BLaER1 treated with 17β-estradiol and CSF1 and Interleukin-3, amounts not matched to agents 10 nM and 100 nM (cell line): Measurements from ENCODE around the gene UGT2B10.
"Not testable (repeated sequence)": the region's sequence is repeated elsewhere in the genome, so short reads cannot be mapped to it uniquely, and the experiment has no call there.

Experiments
- H3K27ac ChIP-seq, 11 experiments: shearing (Covaris generic); formaldehyde crosslinking; 2 replicates each; pipeline ENCODE4 v1.8.1; 2022
- H3K27me3 ChIP-seq, 11 experiments: shearing (Covaris generic); formaldehyde crosslinking; 2 replicates each; pipeline ENCODE4 v1.8.1; 2022
- H3K36me3 ChIP-seq, 11 experiments: shearing (Covaris generic); formaldehyde crosslinking; 2 replicates each; pipeline ENCODE4 v1.8.1; 2022
- H3K4me1 ChIP-seq, 10 experiments: shearing (Covaris generic); formaldehyde crosslinking; 2 replicates each; pipeline ENCODE4 v1.8.1; 2022
- H3K4me2 ChIP-seq, 11 experiments: shearing (Covaris generic); formaldehyde crosslinking; 2 replicates each; pipeline ENCODE4 v1.8.1; 2022
- H3K4me3 ChIP-seq, 10 experiments: shearing (Covaris generic); formaldehyde crosslinking; 2 replicates each; pipeline ENCODE4 v1.8.1; 2022
- H3K9ac ChIP-seq, 11 experiments: shearing (Covaris generic); formaldehyde crosslinking; 2 replicates each; pipeline ENCODE4 v1.8.1; 2022
- H3K9me3 ChIP-seq, 11 experiments: shearing (Covaris generic); formaldehyde crosslinking; replicated peaks in 1 of 11; 2 replicates each; pipeline ENCODE4 v1.8.1; 2022
- H4K20me1 ChIP-seq, 11 experiments: shearing (Covaris generic); formaldehyde crosslinking; 2 replicates each; pipeline ENCODE4 v1.8.1; 2022
- Cebpa-rat ChIP-seq, 11 experiments: shearing (Covaris generic); IDR thresholded peaks; 2 replicates each; pipeline ENCODE4 v1.8.1; 2022

UGT2B10 gene

DNA sequence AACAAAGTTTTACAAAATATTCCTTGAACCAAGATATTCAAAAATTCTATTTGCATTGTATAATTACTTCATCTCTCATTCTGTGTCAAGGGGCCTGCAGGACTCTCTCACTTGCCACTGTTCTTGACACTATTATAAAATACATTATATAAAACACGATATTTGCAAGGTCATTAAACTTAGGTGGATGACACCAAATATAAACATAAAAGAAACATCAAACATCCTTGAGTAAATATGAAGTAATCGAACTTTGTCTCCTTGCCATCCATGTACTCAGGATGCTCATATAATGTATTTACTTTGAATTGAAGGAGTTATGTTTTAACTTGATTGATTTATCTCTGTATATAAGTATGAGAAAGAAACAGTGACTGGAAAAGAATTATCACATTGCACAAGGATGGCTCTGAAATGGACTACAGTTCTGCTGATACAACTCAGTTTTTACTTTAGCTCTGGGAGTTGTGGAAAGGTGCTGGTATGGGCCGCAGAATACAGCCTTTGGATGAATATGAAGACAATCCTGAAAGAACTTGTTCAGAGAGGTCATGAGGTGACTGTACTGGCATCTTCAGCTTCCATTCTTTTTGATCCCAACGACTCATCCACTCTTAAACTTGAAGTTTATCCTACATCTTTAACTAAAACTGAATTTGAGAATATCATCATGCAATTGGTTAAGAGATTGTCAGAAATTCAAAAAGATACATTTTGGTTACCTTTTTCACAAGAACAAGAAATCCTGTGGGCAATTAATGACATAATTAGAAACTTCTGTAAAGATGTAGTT is at the start of gene UGT2B10:
Gene UGT2B10 (plus strand): TSS at position 378 of the 793 bp plus-strand sequence. CDS start 26 bp downstream, at position 404.
- not testable (repeated sequence) for H3K36me3 ChIP-seq, H3K9me3 ChIP-seq, H3K9ac ChIP-seq, H3K27me3 ChIP-seq, H3K4me2 ChIP-seq, H3K4me1 ChIP-seq, H3K4me3 ChIP-seq, H4K20me1 ChIP-seq, H3K27ac ChIP-seq

DNA sequence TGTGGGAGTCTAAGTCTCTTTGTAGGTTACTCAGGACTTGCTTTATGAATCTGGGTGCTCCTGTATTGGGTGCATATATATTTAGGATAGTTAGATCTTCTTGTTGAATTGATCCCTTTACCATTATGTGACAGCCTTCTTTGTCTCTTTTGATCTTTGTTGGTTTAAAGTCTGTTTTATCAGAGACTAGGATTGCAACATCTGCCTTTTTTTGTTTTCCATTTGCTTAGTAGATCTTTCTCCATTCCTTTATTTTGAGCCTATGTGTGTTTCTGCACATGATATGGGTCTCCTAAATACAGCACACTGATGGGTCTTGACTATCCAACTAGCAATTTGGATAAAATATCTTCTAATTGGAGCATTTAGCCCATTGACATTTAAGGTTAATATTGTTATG is 44.0 kb upstream of the UGT2B10 start:
- not testable (repeated sequence) for H3K4me1 ChIP-seq, H3K4me2 ChIP-seq, H4K20me1 ChIP-seq, H3K4me3 ChIP-seq, H3K36me3 ChIP-seq, H3K27ac ChIP-seq, H3K27me3 ChIP-seq, H3K9ac ChIP-seq, H3K9me3 ChIP-seq

GRCh38 chr4:68773699-68774098 is 42.1 kb upstream of the UGT2B10 start:
- no peaks in the 10 kb centered on the region for H3K27me3 ChIP-seq
- no peak for TF ChIP-seq Cebpa-rat (IDR thresholded peaks at IDR 0.05)
- H4K20me1 ChIP-seq, result no peaks in the 10 kb centered on the region

GRCh38 chr4:68780232-68780631 is 35.6 kb upstream of the UGT2B10 start:
- H3K4me1 ChIP-seq, result no peaks in the 10 kb centered on the region
- H3K4me3 ChIP-seq, result no peak overlapping the region
- no peak overlapping the region for H3K27ac ChIP-seq
- no peak overlapping the region for H3K9ac ChIP-seq
- no peak for TF ChIP-seq Cebpa-rat (IDR thresholded peaks at IDR 0.05)
- no peaks in the 10 kb centered on the region for H3K36me3 ChIP-seq
- no peaks in the 10 kb centered on the region for H3K27me3 ChIP-seq
- no peaks in the 10 kb centered on the region for H4K20me1 ChIP-seq
- H3K4me2 ChIP-seq, result no peak overlapping the region
- H3K9me3 ChIP-seq, result peaks cover 3 to 19% (median 11%) of the 10 kb centered on the region in 11 experiments; a peak in 15 of 22 replicates

More at GRCh38 chr4:68773699-68774098, 42.1 kb upstream of the UGT2B10 start:
- no peaks in the 10 kb centered on the region for H3K4me1 ChIP-seq
- H3K36me3 ChIP-seq, result no peaks in the 10 kb centered on the region
- H3K4me3 ChIP-seq, result no peak overlapping the region
- no peak overlapping the region for H3K9ac ChIP-seq
- H3K9me3 ChIP-seq, result no peaks in the 10 kb centered on the region
- H3K27ac ChIP-seq, result no peak overlapping the region
- H3K4me2 ChIP-seq, result no peak overlapping the region

DNA sequence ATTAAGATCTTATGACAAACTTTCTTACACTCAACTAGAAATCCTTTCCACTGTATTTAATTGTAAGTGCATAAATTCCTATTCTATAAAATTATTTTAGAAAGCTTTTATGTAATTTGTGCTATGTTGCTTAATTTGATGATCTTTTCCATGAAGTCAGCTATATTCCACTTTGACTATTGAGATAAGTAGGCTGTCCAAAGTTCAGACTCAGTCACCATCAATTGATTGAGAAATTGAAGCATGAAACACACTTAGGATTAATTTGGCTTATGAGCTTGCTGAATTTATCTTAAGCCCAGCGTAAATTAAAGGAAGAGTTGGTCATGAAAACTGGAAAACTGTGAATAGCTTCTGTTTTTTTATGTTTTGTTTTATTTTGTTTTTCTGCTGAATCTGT is 18.7 kb upstream of the UGT2B10 start:
- Histone ChIP-seq H3K4me3 (no peak overlapping the region), H4K20me1 (no peaks in the 10 kb centered on the region), H3K36me3 (no peaks in the 10 kb centered on the region), H3K27ac (no peak overlapping the region), H3K4me2 (no peak overlapping the region), H3K9ac (no peak overlapping the region), H3K27me3 (no peaks in the 10 kb centered on the region), H3K4me1 (no peaks in the 10 kb centered on the region), H3K9me3 (no peaks in the 10 kb centered on the region)
- no peak for TF ChIP-seq Cebpa-rat (IDR thresholded peaks at IDR 0.05)

DNA sequence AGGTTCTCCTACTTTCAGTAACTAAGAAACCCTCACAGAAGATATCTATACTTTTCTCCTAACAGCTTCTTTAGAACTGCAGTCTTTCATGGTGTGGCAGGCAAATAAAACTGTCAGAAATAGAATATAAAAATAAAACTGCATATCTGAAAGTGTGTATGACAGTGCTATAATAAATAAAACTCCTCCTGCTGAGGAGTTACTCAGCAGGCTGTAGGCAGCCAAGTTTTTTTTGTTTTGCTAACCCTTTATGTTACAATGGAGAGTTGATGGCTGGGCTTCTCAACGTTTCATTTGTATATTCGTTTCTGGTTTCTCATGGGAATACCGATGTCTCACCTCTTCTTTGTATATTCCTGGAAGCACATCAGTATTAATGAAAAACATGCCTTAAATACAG is 18.2 kb upstream of the UGT2B10 start:
- H3K9me3 ChIP-seq, result no peaks in the 10 kb centered on the region
- H3K4me1 ChIP-seq, result no peaks in the 10 kb centered on the region
- H4K20me1 ChIP-seq, result no peaks in the 10 kb centered on the region
- no peaks in the 10 kb centered on the region for H3K36me3 ChIP-seq
- no peak overlapping the region for H3K27ac ChIP-seq
- H3K4me3 ChIP-seq, result no peak overlapping the region
- H3K4me2 ChIP-seq, result no peak overlapping the region
- TF ChIP-seq Cebpa-rat (IDR thresholded peaks at IDR 0.05), result no peak
- H3K9ac ChIP-seq, result no peak overlapping the region
- no peaks in the 10 kb centered on the region for H3K27me3 ChIP-seq

- Histone ChIP-seq H3K4me3 (no peak overlapping the region), H3K36me3 (no peaks in the 10 kb centered on the region), H3K9ac (no peak overlapping the region), H3K4me1 (no peaks in the 10 kb centered on the region), H3K9me3 (peaks cover 0 to 12% (median 10%) of the 10 kb centered on the region in 11 experiments; a peak in 16 of 22 replicates), H3K27ac (no peak overlapping the region), H3K27me3 (no peaks in the 10 kb centered on the region), H4K20me1 (no peaks in the 10 kb centered on the region), H3K4me2 (no peak overlapping the region)
- TF ChIP-seq Cebpa-rat (IDR thresholded peaks at IDR 0.05), result no peak
These were observed 12.8 kb upstream of the UGT2B10 start for GRCh38 chr4:68803013-68803412.

- H3K9me3 ChIP-seq, result peaks cover 0 to 12% (median 10%) of the 10 kb centered on the region in 11 experiments; a peak in 16 of 22 replicates
- no peak overlapping the region for H3K9ac ChIP-seq
- no peaks in the 10 kb centered on the region for H3K27me3 ChIP-seq
- no peaks in the 10 kb centered on the region for H4K20me1 ChIP-seq
- H3K27ac ChIP-seq, result no peak overlapping the region
- 0 out of 20 replicates have a peak, but pooled peaks cover 0 to 3% (median 0%) of the 10 kb centered on the region in 10 experiments for H3K4me1 ChIP-seq
- H3K36me3 ChIP-seq, result no peaks in the 10 kb centered on the region
- no peak overlapping the region for H3K4me2 ChIP-seq
- no peak overlapping the region for H3K4me3 ChIP-seq
- no peak for TF ChIP-seq Cebpa-rat (IDR thresholded peaks at IDR 0.05)
These were observed 7.7 kb upstream of the UGT2B10 start for GRCh38 chr4:68808060-68808459.

- H3K9ac ChIP-seq, result no peak overlapping the region
- no peaks in the 10 kb centered on the region for H3K36me3 ChIP-seq
- H4K20me1 ChIP-seq, result no peaks in the 10 kb centered on the region
- H3K4me3 ChIP-seq, result no peak overlapping the region
- no peaks in the 10 kb centered on the region for H3K27me3 ChIP-seq
- TF ChIP-seq Cebpa-rat (IDR thresholded peaks at IDR 0.05), result no peak
- H3K4me1 ChIP-seq, result 0 out of 20 replicates have a peak, but pooled peaks cover 0 to 3% (median 0%) of the 10 kb centered on the region in 10 experiments
- no peak overlapping the region for H3K4me2 ChIP-seq
- peaks cover 0 to 12% (median 10%) of the 10 kb centered on the region in 11 experiments; a peak in 16 of 22 replicates for H3K9me3 ChIP-seq
- no peak overlapping the region for H3K27ac ChIP-seq
These were observed 4.9 kb upstream of the UGT2B10 start for GRCh38 chr4:68810919-68811318.

DNA sequence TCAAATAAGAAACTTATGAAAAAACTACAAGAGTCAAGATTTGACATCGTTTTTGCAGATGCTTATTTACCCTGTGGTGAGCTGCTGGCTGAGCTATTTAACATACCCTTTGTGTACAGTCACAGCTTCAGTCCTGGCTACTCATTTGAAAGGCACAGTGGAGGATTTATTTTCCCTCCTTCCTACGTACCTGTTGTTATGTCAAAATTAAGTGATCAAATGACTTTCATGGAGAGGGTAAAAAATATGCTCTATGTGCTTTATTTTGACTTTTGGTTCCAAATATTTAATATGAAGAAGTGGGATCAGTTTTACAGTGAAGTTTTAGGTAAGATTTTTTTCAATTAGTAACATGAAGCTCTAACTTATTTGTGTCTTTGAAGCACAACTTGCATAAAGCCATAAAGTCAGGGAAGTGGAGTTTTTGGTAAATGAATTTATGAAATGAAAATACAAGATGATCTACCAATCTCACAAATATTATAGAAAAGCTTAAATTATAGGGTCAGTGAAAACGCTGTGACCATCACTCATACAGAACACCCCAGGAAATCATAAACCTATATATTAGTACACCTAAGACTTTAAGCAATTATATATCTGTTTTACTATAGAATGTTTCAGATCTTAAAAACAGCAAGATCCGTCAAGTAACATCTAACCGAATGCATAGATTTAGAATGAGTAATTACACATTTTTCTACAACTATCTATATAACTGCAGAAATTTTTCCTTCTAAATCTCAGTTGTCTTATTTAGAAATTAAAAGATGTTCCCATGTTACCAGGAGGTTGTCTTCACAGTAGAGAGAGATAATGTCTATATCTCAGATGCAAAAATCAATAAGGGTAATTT is 844 bp downstream of the UGT2B10 start:
- not testable (repeated sequence) for H3K4me2 ChIP-seq, H3K4me3 ChIP-seq, H4K20me1 ChIP-seq, H3K36me3 ChIP-seq, H3K9me3 ChIP-seq, H3K27me3 ChIP-seq, H3K4me1 ChIP-seq, H3K27ac ChIP-seq, H3K9ac ChIP-seq
